NCI-H510A (cell line): ENCODE measurements around the gene MAD2L2.

Experiments
- DNase-seq: peaks from one replicate; lab custom pipeline; 2025; lab: John Stamatoyannopoulos, UW

Gene MAD2L2

GRCh38 chr1:11653101-11653860 is 27.7 kb downstream of the MAD2L2 start:
- DNase-seq, result no peak

- no peak for DNase-seq
These were observed 28.7 kb downstream of the MAD2L2 start for GRCh38 chr1:11652203-11652780.

- DNase-seq, result no peak
These were observed 29.9 kb downstream of the MAD2L2 start for GRCh38 chr1:11651017-11651416.

GRCh38 chr1:11650331-11650991 is 30.5 kb downstream of the MAD2L2 start:
- peak; percentile 97 for DNase-seq

GRCh38 chr1:11649624-11650330 is 31.2 kb downstream of the MAD2L2 start:
- no peak for DNase-seq

- DNase-seq, result no peak
These were observed 31.7 kb downstream of the MAD2L2 start for GRCh38 chr1:11649237-11649623.

GRCh38 chr1:11648732-11649158 is 32.2 kb downstream of the MAD2L2 start:
- no peak for DNase-seq

GRCh38 chr1:11648039-11648438 is 32.9 kb downstream of the MAD2L2 start:
- no peak for DNase-seq

- no peak for DNase-seq
These were observed 33.6 kb downstream of the MAD2L2 start for GRCh38 chr1:11647333-11647732.

GRCh38 chr1:11646317-11646716 is 34.6 kb downstream of the MAD2L2 start:
- DNase-seq, result no peak

GRCh38 chr1:11645670-11646265 is 35.2 kb downstream of the MAD2L2 start:
- peak; percentile 88 for DNase-seq

- no peak for DNase-seq
These were observed 35.7 kb downstream of the MAD2L2 start for GRCh38 chr1:11645270-11645669.

- no peak for DNase-seq
These were observed 37.2 kb downstream of the MAD2L2 start for GRCh38 chr1:11643782-11644181.

- peak; percentile 60 for DNase-seq
These were observed 38.4 kb downstream of the MAD2L2 start for GRCh38 chr1:11642418-11643017.

- DNase-seq, result no peak
These were observed 39.1 kb downstream of the MAD2L2 start for GRCh38 chr1:11641776-11642305.

GRCh38 chr1:11640944-11641343 is 40.0 kb downstream of the MAD2L2 start:
- DNase-seq, result no peak

- no peak for DNase-seq
These were observed 40.8 kb downstream of the MAD2L2 start for GRCh38 chr1:11640101-11640500.

GRCh38 chr1:11639372-11639771 is 41.6 kb downstream of the MAD2L2 start:
- DNase-seq, result no peak

GRCh38 chr1:11638121-11638520 is 42.8 kb downstream of the MAD2L2 start:
- DNase-seq, result no peak

- DNase-seq, result no peak
These were observed 46.4 kb downstream of the MAD2L2 start for GRCh38 chr1:11634365-11635192.
